Stimulated activated CD8-positive, alpha-beta memory T cell treated with anti-CD3 and anti-CD28 coated beads, Interleukin-7, amount 100 ng/mL, for 24 hours (primary cell): ENCODE results near the gene SDHAF3.

Source experiments
- DNase-seq: peaks from one replicate; pipeline ENCODE4 v3.0.0-alpha.2; 2020; ENCODE audit warnings: low read depth

Gene SDHAF3

GRCh38 chr7:97219237-97219636, 101.7 kb downstream of the SDHAF3 start:
- no peak for DNase-seq

GRCh38 chr7:97224316-97224715, 106.8 kb downstream of the SDHAF3 start:
- DNase-seq = no peak

GRCh38 chr7:97226541-97226940, 109.0 kb downstream of the SDHAF3 start:
- no peak for DNase-seq
